ENCODE data around the gene ZC3H10. TPM values are rescaled to one million over a fixed set of nuclear protein-coding genes. Genes with fewer than 3 reads are reported as not detected.

Gene ZC3H10
- total and polyA plus RNA-seq, 2 of the 13 experiments (the other 11 are each of a cell fraction or from before 2014, with no cell fraction given) = 0.70 to 2.3 TPM

DNA sequence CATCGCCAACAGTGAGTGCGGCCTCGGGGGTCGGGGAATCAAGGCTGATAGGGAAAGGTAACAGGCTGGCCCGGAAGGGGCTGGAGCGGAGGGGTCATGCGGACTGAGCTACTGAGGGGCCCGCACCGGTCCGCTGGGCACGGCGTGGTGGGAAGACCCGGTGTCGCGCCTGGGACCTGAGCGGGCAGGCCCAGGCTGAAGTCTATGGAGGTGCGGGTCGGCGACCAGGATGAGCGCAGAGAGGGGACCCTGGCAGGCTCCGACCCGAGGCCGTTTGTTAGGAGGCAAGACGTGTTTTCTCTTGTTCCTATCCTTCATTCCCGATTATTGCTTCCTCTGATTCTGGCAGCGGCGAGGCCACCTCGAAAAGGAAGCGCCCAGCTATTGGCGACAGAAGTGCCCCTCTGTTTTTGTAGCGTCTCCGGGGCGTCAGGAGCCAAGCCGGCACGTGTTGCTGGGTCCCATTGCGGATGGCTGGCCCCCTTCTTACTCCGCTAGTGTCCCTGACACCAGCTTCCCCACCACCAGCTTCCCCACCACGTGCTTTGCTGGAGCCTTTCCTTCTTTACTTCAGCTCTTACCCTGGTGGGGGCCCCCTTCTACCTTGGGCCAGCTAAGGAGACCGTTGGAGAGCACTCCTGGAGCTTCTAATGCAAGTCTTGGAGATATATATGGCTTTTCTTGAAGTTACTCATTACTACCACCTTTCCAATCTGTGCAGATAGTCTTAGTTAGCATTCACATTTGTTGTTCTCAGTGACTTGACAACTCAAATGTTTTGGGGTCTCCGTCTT lies 13.1 kb upstream of the ZC3H10 start (continued):
- TF ChIP-seq, protein P1, sequence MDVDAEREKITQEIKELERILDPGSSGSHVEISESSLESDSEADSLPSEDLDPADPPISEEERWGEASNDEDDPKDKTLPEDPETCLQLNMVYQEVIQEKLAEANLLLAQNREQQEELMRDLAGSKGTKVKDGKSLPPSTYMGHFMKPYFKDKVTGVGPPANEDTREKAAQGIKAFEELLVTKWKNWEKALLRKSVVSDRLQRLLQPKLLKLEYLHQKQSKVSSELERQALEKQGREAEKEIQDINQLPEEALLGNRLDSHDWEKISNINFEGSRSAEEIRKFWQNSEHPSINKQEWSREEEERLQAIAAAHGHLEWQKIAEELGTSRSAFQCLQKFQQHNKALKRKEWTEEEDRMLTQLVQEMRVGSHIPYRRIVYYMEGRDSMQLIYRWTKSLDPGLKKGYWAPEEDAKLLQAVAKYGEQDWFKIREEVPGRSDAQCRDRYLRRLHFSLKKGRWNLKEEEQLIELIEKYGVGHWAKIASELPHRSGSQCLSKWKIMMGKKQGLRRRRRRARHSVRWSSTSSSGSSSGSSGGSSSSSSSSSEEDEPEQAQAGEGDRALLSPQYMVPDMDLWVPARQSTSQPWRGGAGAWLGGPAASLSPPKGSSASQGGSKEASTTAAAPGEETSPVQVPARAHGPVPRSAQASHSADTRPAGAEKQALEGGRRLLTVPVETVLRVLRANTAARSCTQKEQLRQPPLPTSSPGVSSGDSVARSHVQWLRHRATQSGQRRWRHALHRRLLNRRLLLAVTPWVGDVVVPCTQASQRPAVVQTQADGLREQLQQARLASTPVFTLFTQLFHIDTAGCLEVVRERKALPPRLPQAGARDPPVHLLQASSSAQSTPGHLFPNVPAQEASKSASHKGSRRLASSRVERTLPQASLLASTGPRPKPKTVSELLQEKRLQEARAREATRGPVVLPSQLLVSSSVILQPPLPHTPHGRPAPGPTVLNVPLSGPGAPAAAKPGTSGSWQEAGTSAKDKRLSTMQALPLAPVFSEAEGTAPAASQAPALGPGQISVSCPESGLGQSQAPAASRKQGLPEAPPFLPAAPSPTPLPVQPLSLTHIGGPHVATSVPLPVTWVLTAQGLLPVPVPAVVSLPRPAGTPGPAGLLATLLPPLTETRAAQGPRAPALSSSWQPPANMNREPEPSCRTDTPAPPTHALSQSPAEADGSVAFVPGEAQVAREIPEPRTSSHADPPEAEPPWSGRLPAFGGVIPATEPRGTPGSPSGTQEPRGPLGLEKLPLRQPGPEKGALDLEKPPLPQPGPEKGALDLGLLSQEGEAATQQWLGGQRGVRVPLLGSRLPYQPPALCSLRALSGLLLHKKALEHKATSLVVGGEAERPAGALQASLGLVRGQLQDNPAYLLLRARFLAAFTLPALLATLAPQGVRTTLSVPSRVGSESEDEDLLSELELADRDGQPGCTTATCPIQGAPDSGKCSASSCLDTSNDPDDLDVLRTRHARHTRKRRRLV (CRISPR knock-in tag; IDR thresholded peaks at IDR 0.05) = 0 out of 2 replicates have a peak, but pooled peaks have one; percentile 4
- TF ChIP-seq ZNF772 (CRISPR knock-in tag; IDR thresholded peaks at IDR 0.05) = no peak
- TF ChIP-seq ZNF558 (CRISPR knock-in tag; IDR thresholded peaks at IDR 0.05; ENCODE audit: borderline replicate concordance) = 0 out of 2 replicates have a peak, but pooled peaks have one; percentile 62
- no peak for TF ChIP-seq RBAK (CRISPR knock-in tag; IDR thresholded peaks at IDR 0.05)
- no peak for TF ChIP-seq SMARCE1 (IDR thresholded peaks at IDR 0.05; ENCODE audit: borderline replicate concordance)
- TF ChIP-seq ZNF317 (CRISPR knock-in tag; IDR thresholded peaks at IDR 0.05) = no peak; the same call in 1 of the 2 replicates
- TF ChIP-seq, protein P2, sequence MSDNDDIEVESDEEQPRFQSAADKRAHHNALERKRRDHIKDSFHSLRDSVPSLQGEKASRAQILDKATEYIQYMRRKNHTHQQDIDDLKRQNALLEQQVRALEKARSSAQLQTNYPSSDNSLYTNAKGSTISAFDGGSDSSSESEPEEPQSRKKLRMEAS (IDR thresholded peaks at IDR 0.05) = peak; percentile 83
- TF ChIP-seq, protein P3, sequence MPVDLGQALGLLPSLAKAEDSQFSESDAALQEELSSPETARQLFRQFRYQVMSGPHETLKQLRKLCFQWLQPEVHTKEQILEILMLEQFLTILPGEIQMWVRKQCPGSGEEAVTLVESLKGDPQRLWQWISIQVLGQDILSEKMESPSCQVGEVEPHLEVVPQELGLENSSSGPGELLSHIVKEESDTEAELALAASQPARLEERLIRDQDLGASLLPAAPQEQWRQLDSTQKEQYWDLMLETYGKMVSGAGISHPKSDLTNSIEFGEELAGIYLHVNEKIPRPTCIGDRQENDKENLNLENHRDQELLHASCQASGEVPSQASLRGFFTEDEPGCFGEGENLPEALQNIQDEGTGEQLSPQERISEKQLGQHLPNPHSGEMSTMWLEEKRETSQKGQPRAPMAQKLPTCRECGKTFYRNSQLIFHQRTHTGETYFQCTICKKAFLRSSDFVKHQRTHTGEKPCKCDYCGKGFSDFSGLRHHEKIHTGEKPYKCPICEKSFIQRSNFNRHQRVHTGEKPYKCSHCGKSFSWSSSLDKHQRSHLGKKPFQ (CRISPR knock-in tag; IDR thresholded peaks at IDR 0.05; ENCODE audit: insufficient replicate concordance) = peak; percentile 28
- peak; percentile 58; the same call in 1 of the 2 replicates for TF ChIP-seq SIN3A (IDR thresholded peaks at IDR 0.05; ENCODE audit: borderline replicate concordance, low read depth, low read length)
- TF ChIP-seq MYC (CRISPR knock-in tag; IDR thresholded peaks at IDR 0.05; ENCODE audit: borderline replicate concordance) = peak; percentile 31; the same call in 1 of the 2 replicates
- TF ChIP-seq, protein P4, sequence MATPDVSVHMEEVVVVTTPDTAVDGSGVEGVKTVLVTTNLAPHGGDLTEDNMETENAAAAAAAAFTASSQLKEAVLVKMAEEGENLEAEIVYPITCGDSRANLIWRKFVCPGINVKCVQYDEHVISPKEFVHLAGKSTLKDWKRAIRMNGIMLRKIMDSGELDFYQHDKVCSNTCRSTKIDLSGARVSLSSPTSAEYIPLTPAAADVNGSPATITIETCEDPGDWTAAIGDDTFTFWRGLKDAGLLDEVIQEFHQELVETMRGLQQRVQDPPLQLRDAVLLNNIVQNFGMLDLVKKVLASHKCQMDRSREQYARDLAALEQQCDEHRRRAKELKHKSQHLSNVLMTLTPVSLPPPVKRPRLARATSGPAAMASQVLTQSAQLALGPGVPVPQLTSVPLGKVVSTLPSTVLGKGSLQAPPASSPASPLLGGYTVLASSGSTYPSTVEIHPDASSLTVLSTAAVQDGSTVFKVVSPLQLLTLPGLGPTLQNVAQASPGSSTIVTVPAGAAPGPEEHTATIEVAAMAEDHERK (CRISPR knock-in tag; IDR thresholded peaks at IDR 0.05; ENCODE audit: low read depth) = no peak
- TF ChIP-seq U2AF1 (optimal IDR thresholded peaks at IDR 0.05; ENCODE audit: low read depth, low read length) = peak; percentile 21

Measured in HepG2 (cell line).